ENCODE data around the gene PLA2G2C.
A peak's percentile ranks its signal among the peaks of the same experiment; 100 is the strongest.
"Not testable (repeated sequence)": the region's sequence is repeated elsewhere in the genome, so short reads cannot be mapped to it uniquely, and the experiment has no call there.

PLA2G2C gene, protein sequence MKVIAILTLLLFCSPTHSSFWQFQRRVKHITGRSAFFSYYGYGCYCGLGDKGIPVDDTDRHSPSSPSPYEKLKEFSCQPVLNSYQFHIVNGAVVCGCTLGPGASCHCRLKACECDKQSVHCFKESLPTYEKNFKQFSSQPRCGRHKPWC

DNA sequence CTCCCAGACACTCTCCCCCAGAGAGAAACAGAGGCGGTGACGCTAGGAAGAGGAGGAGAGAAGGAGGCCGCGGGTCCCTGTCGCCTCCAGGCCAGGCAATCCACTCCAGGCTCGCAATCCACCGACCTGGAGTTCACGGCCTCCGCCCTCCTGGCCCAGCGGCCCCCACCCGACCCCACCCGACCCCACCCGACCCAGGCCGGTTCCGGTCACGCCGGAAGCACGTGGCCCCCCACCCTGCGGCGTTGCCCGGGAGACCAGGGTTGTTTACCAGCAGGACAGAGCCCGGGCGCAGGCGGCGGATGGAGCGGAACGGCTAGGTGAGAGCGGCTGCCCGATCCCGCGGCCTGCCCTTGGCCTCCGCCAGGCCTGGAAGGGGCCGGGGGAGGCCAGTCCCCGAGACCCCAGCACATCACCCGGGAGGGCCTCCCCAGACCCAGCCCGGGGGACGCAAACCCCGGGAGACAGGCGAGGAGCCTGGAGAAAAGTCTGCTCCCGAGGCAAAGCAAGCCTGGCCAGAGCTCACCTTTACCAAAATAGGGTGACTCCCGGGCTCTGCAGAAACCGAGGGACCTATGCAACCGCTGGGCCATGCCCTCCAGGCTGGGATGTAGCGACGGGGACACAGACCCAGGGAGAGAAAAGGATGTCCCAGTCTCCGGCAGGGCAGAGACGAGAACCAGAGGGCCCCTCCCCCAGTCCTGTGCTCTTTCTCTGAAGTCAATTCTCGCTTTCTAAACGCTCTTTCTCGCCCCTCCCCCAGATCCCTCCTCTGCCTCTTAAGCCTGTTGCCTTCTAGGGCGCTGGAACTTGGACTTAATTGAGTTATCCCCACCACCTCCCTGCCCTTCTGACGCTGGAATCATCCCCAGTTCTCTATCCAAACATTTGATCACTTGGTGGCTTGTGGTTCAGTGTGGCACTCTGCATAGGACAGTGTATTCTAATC lies at the start of gene PLA2G2C, which contains the start of gene UBXN10:
TSS of gene PLA2G2C (minus strand) at position 685 of the 949 bp plus-strand sequence. CDS start 9,155 bp downstream, outside the sequence.
TSS of gene UBXN10 (plus strand) at position 263 of the 949 bp plus-strand sequence. CDS start 4,466 bp downstream, outside the sequence.
- no peak for DNase-seq

DNA sequence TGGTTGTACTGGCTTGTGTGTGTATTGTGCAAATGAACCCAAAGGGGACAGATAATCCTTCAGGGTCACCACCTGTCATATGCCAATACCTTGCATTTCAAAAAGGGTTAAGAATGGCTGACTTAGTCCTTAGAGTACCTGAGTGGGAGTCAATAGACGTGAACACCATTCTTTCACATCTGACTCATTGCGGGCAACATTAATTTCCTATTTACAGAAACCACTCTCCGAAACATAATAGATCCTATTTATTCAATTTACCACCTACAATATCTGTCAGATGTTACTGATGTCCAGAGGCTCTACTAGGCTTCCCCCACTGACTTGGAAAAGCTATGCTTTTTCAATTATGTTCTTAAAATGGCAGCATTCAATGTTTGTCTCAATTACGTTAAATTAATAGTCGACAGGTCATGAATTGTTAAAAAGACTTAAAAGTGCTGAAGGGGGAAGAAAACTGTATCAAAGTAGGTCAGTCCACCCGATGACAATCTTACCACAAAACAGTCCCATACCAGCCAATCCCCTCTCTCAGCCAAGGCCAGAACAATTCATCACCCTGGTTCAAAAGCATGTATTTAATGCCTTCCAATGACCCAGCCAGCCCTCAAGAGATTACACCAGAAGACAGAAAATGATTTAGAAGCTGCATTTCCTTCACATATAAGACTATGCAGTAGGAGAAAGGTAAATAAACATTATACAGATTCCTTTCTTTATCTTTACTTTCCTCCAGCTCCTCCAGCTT lies 48.6 kb upstream of the PLA2G2C start:
- no peak for DNase-seq

DNA sequence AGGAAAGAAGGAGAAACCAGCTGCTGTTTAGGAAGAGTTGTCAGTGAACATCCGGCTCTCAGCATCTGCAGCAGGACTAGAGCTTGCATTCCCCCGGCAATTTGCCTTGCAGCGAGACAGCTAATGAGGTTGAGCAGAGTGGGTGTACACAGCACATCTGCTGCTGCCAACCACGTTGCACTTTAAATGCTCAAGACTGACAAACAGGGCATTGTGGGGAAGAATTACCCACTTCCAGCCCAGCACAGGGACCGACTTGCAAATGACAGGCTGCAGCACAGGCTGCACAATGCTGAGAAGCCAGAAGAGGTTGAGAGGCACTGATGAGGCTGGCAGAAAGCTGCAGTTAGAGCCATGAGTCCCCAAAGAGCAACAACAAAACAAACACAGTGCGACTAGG lies 47.5 kb upstream of the PLA2G2C start:
- no peak for DNase-seq

DNA sequence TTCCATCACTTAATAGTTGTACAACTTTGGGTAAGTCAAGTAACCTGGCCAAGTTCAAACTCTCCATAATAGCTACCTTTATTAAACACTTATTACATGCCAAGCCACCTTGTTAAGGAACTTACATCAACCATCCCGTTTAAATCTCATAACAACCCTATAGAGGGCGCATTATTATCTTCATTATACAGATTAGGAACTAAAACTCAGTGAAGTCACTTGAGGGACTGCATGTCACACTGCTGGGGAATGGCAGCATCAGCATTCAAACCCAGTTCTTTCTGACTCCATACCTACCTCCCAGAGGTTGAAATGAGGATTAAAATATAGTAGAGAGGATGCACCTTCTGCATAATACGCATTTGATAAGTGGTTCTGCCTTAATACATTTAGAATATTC lies 47.1 kb upstream of the PLA2G2C start:
- no peak for DNase-seq

DNA sequence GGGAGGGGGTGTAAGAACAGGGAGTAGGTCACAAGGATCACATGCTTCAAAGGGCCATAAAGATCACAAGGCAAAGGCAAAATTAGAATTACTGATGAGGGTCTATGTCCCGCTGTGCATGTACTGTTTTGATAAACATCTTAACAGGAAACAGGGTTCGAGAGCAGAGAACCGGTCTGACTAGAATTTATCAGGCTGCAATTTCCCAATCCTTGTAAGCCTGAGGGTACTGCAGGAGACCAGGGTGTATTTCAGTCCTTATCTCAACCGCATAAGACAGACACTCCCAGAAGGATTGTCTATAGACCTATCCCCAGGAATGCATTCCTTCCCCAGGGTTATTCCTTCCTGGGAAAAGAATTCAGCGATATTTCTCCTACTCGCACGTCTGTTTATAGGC lies 46.2 kb upstream of the PLA2G2C start:
- not testable (repeated sequence) for DNase-seq

DNA sequence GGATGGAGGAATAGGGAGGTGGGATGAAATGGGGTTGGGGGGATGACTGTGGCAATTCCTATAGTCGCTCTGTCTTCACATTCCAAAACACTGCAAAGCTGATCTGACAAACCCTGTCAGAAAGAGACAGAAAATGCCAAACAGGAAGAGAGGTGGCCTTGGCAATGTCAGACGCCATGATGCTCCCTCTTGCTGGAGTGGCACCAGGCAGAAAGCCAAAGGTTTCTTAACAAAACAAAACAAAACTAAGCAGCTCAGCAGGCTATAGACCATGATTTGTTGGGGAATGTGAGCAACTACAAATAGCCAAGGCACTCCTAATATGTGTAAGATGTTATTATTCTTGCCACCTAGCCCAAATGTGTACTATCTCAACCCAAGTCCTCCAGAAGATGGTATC lies 42.9 kb upstream of the PLA2G2C start:
- no peak for DNase-seq

DNA sequence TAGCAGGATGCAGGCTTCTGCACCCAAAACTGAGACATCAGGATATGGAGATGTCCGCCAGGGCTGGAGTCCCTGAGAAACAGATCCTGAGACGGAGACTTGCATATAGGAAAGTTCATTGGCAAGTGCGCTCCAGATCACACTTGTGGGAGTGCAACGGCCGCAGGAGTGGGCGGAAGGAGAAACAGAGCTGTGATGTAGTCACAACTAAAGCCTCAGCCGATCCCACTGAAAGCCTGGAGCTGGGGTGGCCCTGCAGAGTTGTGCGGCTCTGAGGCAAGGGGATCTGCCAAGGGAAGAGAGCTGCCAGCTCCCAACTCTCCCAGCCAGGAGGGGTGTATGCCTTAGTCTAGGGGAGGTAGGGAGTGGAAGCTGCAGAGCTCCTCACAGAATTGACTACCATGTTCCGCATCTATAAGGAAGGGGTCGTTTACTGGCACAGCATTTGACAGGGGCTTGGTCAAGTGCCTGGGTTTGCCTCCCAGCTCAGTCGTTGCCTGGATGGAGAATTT lies 42.1 kb upstream of the PLA2G2C start:
- no peak for DNase-seq

DNA sequence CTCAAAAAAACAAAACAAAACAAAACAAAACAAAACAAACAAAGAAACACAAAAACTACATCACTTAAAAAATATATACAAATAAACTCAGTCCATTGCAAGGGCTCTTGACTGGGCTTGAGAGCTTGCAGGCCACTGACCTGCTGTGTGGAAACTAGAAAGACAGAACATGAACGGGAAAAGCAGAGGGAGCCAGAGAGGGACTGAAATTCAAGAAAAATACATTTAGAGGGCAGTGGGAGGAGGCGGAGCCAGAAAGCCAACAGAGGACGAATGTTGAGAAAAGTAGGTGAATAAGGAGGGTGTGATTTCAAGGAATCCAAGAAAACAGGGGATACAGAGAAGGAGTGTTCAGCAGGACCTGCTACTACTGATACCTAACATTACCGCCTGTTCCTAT lies 41.4 kb upstream of the PLA2G2C start:
- DNase-seq, result no peak

DNA sequence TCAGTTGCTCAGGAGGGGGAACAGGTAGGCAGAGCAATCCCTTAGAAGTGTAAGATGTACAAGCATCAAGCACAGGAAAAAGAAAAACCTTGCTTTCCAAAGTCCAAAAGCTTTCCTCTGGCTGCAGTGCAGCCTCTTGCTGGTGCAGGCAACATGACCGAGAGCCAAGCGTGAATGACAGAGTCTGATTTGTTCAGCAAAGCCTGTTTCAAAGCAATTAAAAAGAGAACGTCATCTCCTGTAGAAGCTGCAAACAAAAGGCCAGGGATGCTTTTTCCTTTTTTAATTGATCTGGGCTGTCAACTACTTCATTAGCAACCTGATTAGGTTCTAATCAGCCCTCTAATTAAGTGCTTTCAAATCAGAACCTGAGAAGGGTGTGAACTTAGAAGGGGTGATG lies 38.2 kb upstream of the PLA2G2C start:
- no peak for DNase-seq

DNA sequence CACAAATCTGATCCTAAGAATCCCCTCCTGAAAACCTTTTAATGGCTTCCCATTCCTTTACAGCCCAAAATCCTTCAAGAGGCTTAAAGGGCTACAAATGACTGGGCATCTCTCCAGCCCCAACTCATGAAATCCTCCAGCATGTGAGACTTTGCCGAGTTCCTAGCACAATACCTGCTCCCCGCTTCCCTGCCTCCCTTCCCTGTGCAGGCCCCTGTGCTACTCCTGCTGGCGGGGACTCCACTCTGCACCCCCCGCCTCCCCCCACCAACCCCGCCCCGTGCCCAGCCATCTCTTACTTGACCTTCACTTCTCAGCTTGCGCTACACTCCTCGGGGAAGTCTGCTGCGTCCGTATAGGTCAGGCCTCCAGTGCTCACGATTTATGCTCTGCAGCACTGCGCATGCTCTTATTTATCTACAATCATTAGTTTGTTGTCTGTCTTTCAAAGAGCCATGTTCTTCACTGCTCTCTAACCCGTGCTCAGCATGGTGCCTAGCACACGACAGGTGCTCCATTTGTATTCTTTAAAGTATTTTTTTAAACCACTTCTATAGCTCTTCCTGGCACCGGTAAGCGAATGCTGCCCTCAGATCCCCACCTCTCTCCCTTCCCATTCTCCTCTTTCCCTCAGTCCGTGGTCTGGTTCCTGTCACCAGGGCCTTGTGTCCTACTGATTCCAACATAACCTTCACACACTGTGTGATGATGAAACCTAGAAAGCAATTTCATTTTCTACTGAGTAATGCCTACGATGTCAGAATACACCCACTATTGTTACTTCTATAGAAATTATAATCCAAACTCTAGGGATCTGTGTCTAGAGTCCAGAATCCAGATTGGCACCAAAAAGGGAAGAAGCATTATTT lies 37.5 kb upstream of the PLA2G2C start:
- no peak for DNase-seq

DNA sequence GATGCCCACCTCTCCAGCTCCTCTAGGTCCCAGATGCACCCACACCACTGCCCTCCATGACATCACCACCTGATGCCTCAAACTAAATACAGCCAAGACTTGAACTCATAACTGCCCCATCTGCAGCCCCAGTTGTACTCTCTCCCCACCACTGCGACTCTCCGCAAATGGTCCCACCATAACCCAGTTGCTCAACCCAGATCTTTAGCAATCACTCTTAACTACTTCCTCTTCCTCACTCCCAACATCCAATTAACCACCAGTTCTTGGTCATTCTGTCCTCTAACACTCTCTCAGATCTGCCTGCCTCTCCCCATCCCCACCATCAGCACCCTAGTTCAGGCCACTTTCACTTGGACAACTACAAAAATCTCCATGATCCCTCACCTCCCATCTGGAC lies 36.8 kb upstream of the PLA2G2C start:
- no peak for DNase-seq

DNA sequence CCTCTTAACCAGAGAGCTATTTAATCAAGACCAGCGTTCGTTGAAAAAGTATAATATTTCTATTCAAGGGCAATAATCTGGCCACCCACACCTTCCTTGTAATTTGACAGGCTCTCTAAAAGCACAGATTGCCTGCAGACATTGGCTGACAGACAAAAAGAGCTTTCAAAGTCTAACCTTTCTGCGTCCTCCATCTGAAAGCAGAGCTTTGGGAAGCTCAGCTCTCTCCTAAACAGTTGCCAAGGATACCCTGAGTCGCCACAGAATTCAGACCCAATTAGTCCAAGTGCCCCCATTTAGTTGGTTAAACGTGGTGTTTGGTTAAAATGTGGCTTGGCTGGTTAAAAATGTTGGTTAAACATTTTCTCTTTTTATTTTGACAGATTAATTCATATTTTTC lies 33.7 kb upstream of the PLA2G2C start:
- peak; percentile 16 for DNase-seq

DNA sequence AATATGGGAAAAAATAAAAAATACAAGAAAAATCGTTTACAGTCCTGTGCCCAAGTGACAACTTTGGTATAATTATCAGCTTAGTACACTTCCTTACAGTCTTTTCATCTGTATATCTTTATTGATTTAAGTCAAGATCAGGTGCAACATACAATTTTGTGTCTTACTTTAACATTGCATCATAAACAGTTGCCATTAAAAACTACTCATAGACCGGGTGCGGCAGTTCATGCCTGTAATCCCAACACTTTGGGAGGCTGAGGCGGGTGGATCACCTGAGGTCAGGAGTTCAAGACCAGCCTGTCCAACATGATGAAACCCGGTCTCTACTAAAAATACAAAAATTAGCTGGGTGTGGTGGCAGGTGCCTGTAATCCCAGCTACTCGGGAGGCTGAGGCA lies 32.7 kb upstream of the PLA2G2C start:
- DNase-seq, result not testable (repeated sequence)

DNA sequence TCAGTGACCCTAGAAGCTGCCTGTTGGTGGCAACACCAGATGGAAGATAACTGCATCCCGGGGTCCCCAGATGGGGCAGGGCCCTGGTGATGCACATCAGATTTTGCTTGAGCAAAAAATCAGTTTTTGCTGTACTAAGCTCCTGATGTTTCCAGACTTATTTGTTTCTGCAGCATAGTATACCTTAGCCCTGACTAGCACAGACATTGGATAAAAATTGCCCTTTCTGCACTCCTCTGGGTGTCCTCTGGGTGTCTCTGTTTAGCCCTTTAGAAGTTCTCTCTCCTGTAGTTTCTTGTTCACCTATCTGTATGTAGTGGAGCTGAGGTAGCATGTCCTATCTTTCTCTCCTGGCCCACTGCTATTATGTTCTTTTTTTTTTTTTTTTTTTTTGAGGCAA lies 30.3 kb upstream of the PLA2G2C start:
- no peak for DNase-seq

DNA sequence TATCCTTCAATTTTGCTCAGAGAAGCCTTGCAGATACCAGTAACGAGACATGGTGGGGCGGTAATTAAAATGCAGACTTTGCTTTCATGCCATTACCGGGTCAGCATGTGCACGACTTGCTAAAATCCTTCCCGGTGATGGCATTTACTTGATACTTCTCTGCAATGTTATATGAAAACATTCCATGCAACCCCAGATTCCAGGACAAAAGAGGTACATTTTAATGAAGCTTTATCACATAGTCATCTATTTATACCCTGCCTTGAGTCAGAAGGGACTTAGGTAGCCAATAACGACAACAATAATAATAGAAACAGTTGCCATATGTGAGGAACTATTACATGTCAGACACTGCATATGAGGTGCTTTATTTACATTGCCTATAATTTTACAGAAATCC lies 29.4 kb upstream of the PLA2G2C start:
- no peak for DNase-seq

DNA sequence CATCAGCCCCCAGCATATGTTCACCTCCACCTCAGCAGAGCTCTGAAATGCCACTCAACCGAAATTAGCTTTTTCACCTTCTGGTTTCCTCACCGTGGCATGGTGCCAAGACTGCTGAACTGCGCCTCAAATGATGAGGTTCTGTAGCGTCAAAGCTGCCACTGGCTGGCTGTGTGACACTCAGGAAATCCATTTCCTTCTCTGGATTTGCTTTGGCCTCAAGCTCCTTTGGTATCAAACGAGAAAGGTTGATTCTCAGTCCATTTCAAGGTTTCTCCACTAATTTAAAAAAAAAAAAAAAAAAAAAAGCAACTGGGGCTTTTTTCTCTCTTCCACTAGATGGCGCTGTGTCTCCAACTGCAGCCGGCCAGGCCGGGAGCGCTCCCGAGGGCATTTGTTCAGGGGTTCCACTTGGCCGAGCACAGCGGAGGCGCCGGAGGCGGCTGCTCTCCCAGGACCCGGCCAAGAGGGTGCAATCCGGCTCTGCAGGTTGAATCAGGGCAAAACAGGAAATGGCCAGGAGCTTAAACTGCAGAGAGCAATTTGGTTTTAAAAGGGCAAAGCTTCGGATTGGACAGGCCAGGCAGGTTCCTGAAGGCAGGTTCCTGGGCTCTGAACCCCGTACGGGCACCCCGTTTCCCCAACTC lies 26.5 kb upstream of the PLA2G2C start:
- peak; percentile 80 for DNase-seq

DNA sequence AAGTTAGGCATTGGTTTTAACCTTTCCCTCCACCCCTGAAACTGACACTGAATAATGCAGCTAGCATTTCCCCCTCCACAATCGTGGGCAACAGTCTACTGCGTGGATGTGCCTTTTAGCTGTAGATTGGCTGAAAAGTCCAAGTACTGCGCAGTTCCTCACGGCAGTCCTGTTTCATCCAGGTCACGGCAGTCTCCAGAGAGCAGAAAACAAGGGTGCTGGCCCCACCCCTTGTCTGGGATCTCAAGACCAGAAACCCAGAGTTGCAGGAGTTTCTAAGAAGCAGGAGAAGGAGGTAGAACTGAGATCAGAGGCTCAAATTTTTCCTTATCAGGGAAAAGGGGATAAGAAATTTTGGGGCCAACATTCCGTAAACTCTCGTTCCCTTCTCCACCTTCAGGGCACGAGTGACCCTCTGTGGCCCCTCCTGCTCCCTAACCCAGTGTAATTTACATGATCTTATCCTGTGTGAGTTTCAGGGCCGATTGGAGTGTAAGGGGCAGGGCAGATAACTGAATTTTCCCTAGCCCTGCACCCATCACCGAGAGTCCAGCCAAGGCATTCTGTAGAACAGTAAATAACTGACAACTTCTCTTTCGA lies 25.9 kb upstream of the PLA2G2C start:
- no peak for DNase-seq

DNA sequence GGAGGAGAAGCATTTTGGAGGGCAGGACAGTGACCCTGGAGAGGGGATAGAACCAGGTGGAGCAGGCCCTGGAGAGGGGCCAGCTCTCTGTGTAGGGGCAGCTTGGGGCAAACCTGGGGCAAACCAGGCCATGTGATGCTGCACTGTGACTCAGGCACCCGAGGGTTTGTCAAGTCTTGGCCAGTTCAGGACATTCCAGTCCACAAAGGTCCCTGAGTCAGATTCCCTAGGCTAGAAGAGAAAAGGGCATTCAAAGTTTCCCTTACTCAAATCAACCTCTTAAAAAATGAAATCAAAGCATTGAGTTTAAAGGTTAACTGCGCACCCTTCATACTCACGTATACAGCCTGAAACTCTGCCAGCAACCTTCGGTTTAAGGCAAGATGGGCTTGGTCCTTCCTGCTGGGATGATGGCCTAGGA lies 25.2 kb upstream of the PLA2G2C start:
- no peak for DNase-seq

DNA sequence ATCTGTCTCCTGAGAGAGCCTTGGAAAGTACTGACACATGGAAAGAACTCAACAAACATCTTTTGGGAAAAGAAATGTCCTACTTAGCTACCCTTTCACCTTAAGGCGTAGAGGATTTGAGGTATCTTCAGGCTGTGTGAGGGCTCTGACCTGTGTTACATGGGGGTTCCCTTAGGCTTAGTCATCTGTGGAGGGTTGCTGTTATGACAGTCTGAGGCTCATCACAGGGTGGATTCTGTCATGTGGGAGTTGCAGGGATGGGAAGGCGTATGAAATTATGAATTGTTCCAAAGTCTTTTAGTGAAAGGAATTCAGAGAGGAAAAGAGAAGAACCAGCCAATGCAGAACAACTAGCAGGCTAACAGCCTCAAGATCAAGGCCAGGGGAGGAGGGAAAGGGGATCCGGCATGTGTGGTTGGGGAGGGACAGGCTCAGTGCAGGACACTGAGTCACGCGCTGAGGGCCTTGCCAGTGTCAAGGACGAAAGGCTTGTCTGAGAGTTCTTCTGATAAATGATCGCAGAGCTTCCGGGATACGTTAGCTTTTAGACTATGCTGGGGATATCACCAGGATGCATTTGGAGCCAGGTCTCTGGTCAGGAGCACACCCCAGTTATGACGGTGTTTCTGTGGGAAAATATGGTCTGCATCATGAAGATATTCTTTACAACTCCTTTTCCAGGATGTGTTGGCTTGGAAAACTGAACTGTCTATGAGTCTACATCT lies 24.6 kb upstream of the PLA2G2C start:
- DNase-seq, result no peak

DNA sequence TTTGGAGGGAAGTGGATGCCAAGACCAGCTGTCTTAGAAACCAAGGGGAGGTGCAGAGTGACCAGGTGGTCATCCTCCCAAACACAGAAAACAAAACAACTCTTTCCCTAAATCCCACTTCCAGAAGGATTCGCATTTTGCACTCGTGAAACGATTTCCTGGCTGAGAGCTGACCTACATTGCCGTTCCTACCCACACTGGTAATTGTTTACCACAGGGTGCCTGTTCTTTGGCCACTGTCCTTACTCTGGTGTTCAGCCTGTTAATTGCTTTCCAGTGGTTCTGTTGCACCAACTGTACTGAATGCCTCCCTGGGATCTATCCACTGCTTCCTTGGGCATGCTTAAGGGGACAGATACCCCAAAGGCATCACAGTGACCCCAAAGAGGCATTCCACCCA lies 23.2 kb upstream of the PLA2G2C start:
- DNase-seq, result no peak

DNA sequence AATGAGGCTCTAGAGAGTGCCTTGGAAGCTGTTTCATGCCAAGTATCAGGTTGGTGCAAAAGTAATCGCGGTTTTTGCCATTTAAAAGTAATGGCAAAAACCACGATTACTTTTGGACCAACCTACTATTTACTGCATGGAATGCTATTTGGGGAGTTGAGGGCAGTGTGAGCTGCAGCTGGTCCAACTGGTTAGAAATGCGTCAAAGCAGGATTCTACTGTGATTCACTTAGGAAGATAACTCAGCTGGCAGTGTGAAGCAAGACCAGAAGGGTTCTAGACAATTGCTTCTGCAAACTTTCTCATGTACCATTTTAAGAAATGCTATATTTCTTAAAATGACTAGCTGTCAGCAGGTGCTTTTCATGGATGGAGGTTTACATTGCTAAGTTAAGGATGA lies 21.2 kb upstream of the PLA2G2C start:
- DNase-seq, result no peak

Data from NCI-H2107 (cell line).